ENCODE data around the gene DIP2B. TPM values are rescaled to one million over a fixed set of nuclear protein-coding genes. Genes with fewer than 3 reads are reported as not detected.
A peak's percentile ranks its signal among the peaks of the same experiment; 100 is the strongest.

DIP2B gene
- total and polyA plus RNA-seq, 2 of the 13 experiments (the other 11 are each of a cell fraction or from before 2014, with no cell fraction given): 32.1 to 35.8 TPM

DNA sequence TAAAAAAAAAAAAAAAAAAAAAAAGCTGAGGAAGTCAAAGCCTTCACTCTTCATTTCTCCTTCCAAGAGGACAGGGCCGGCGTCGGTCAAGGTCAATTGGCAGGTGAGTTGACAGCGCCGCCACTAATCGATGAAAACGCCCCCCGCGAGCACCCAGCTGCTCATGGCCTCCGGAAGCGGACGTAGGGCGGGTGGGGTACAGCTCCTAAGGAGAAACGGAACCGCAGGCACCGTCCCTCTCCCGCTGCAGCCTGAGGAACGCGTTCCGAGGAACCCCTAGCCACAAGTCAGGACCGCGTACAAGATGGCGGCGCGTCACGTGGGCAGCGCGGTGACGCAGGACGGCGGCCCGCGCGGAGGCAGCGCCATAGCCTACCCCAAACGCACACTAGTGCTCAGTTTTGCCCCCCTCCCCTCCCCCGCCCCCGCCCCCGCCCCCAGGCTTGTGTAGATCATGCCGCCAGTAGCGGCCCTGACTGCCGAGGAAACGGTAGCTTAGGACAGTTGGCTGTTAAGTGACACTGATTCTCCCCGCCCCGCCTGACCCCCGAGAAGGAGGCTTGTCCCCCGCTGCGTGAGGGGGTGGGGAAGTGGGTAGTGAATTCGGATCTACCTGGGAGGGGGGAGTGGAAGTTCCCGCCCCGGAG lies 259.0 kb downstream of the DIP2B start, which contains the start of gene ATF1 (continued):
- TF ChIP-seq ARNT2 (CRISPR knock-in tag; IDR thresholded peaks at IDR 0.05; ENCODE audit: low read depth) (peak; percentile 65), NFYB (CRISPR knock-in tag; IDR thresholded peaks at IDR 0.05) (peak; percentile 17; the same call in 1 of the 2 replicates), ZFP36L2 (CRISPR knock-in tag; IDR thresholded peaks at IDR 0.05) (no peak), SP1 (IDR thresholded peaks at IDR 0.05) (no peak), SP1 (CRISPR knock-in tag; IDR thresholded peaks at IDR 0.05) (peak; percentile 43; the same call in 1 of the 2 replicates), SKI (IDR thresholded peaks at IDR 0.05; ENCODE audit: partially characterized antibody) (peak; percentile 33), ZNF282 (IDR thresholded peaks at IDR 0.05; ENCODE audit: partially characterized antibody) (no peak), SMC3 (IDR thresholded peaks at IDR 0.05; ENCODE audit: low read length) (no peak), GLI4 (CRISPR knock-in tag; IDR thresholded peaks at IDR 0.05; ENCODE audit: borderline replicate concordance) (no peak)
- TF ChIP-seq, protein P1, sequence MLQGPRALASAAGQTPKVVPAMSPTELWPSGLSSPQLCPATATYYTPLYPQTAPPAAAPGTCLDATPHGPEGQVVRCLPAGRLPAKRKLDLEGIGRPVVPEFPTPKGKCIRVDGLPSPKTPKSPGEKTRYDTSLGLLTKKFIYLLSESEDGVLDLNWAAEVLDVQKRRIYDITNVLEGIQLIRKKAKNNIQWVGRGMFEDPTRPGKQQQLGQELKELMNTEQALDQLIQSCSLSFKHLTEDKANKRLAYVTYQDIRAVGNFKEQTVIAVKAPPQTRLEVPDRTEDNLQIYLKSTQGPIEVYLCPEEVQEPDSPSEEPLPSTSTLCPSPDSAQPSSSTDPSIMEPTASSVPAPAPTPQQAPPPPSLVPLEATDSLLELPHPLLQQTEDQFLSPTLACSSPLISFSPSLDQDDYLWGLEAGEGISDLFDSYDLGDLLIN (CRISPR knock-in tag; IDR thresholded peaks at IDR 0.05; ENCODE audit: borderline replicate concordance): no peak
- TF ChIP-seq, protein P2, sequence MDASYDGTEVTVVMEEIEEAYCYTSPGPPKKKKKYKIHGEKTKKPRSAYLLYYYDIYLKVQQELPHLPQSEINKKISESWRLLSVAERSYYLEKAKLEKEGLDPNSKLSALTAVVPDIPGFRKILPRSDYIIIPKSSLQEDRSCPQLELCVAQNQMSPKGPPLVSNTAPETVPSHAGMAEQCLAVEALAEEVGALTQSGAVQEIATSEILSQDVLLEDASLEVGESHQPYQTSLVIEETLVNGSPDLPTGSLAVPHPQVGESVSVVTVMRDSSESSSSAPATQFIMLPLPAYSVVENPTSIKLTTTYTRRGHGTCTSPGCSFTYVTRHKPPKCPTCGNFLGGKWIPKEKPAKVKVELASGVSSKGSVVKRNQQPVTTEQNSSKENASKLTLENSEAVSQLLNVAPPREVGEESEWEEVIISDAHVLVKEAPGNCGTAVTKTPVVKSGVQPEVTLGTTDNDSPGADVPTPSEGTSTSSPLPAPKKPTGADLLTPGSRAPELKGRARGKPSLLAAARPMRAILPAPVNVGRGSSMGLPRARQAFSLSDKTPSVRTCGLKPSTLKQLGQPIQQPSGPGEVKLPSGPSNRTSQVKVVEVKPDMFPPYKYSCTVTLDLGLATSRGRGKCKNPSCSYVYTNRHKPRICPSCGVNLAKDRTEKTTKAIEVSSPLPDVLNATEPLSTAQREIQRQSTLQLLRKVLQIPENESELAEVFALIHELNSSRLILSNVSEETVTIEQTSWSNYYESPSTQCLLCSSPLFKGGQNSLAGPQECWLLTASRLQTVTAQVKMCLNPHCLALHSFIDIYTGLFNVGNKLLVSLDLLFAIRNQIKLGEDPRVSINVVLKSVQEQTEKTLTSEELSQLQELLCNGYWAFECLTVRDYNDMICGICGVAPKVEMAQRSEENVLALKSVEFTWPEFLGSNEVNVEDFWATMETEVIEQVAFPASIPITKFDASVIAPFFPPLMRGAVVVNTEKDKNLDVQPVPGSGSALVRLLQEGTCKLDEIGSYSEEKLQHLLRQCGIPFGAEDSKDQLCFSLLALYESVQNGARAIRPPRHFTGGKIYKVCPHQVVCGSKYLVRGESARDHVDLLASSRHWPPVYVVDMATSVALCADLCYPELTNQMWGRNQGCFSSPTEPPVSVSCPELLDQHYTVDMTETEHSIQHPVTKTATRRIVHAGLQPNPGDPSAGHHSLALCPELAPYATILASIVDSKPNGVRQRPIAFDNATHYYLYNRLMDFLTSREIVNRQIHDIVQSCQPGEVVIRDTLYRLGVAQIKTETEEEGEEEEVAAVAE (CRISPR knock-in tag; IDR thresholded peaks at IDR 0.05; ENCODE audit: borderline replicate concordance): peak; percentile 61; the same call in 1 of the 2 replicates
- TF ChIP-seq, protein P3, sequence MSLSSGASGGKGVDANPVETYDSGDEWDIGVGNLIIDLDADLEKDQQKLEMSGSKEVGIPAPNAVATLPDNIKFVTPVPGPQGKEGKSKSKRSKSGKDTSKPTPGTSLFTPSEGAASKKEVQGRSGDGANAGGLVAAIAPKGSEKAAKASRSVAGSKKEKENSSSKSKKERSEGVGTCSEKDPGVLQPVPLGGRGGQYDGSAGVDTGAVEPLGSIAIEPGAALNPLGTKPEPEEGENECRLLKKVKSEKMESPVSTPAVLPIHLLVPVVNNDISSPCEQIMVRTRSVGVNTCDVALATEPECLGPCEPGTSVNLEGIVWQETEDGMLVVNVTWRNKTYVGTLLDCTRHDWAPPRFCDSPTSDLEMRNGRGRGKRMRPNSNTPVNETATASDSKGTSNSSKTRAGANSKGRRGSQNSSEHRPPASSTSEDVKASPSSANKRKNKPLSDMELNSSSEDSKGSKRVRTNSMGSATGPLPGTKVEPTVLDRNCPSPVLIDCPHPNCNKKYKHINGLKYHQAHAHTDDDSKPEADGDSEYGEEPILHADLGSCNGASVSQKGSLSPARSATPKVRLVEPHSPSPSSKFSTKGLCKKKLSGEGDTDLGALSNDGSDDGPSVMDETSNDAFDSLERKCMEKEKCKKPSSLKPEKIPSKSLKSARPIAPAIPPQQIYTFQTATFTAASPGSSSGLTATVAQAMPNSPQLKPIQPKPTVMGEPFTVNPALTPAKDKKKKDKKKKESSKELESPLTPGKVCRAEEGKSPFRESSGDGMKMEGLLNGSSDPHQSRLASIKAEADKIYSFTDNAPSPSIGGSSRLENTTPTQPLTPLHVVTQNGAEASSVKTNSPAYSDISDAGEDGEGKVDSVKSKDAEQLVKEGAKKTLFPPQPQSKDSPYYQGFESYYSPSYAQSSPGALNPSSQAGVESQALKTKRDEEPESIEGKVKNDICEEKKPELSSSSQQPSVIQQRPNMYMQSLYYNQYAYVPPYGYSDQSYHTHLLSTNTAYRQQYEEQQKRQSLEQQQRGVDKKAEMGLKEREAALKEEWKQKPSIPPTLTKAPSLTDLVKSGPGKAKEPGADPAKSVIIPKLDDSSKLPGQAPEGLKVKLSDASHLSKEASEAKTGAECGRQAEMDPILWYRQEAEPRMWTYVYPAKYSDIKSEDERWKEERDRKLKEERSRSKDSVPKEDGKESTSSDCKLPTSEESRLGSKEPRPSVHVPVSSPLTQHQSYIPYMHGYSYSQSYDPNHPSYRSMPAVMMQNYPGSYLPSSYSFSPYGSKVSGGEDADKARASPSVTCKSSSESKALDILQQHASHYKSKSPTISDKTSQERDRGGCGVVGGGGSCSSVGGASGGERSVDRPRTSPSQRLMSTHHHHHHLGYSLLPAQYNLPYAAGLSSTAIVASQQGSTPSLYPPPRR (CRISPR knock-in tag; IDR thresholded peaks at IDR 0.05; ENCODE audit: borderline replicate concordance): peak; percentile 68; the same call in 1 of the 2 replicates
